HepG2 (cell line): Measurements from ENCODE around the gene HS3ST3A1. TPM values are rescaled to one million over a fixed set of nuclear protein-coding genes. Genes with fewer than 3 reads are reported as not detected.
A peak's percentile ranks its signal among the peaks of the same experiment; 100 is the strongest.

Experiments used
- ATAC-seq: fragments of 200-7000 bp; cut with Tn5 transposase; 3 replicates; pipeline ENCODE4 v1.9.1; 2020; ENCODE audit warnings: mild to moderate bottlenecking, moderate library complexity
- BruUV-seq: library from RNA; stranded (reverse); fragments of 400-500 nt; replicated peaks from 2 replicates; lab custom pipeline; 2021; lab: Mats Ljungman, UMichigan
- CTCF ChIA-PET: fragments of 300-600 bp; formaldehyde crosslinking; extraction: SDS; loops from one replicate; lab custom pipeline; 2021; ENCODE audit warnings: low total read pairs, inconsistent platforms, low intra/inter-chr PET ratio; lab: Yijun Ruan, JAX
- POLR2A ChIA-PET: fragments of 350-600 bp; sonication (Branson Sonifier 250); formaldehyde crosslinking; loops from one replicate; lab custom pipeline; 2020; ENCODE audit warnings: antibody characterized with exemption, inconsistent platforms; lab: Yijun Ruan, JAX
- DNase-seq: peaks from one replicate; pipeline ENCODE4 v3.0.0-alpha.2; 2015; ENCODE audit warnings: low spot score
- FAIRE-seq: peaks from 3 replicates; lab custom pipeline; 2011; peaks lifted over from hg19 to GRCh38; lab: Jason Lieb, UNC
- H2AFZ ChIP-seq: one replicate; pipeline ENCODE4 v1.6.1; 2011; ENCODE audit warnings: low read length, inconsistent platforms
- H3K27ac ChIP-seq: fragments of 300-600 bp; 3 replicates; pipeline ENCODE4 v1.8.0; 2011; ENCODE audit warnings: mixed run types, mild to moderate bottlenecking, mixed read lengths, low read length, inconsistent platforms; ENCODE audit not compliant: insufficient read depth; ENCODE audit errors: extremely low read length
- H3K27me3 ChIP-seq, 2 experiments: fragments of 200-600 bp in 1 of 2; 2 replicates in 1 of 2; 3 replicates in 1 of 2; pipeline versions ENCODE4 v1.6.0 to v1.8.0; 2011; ENCODE audit warnings: low read length in 2 of 2, mild to moderate bottlenecking in 2 of 2, moderate library complexity in 2 of 2, inconsistent platforms in 1 of 2; ENCODE audit not compliant: insufficient read depth in 2 of 2, control insufficient read depth in 1 of 2
- H3K36me3 ChIP-seq, 2 experiments: fragments of 200-600 bp in 1 of 2; replicated peaks in 1 of 2; 2 replicates in 1 of 2; 3 replicates in 1 of 2; pipeline versions ENCODE4 v1.5.1 to v1.8.0; 2011; ENCODE audit warnings: low read length in 2 of 2, inconsistent platforms in 1 of 2; ENCODE audit not compliant: insufficient read depth in 2 of 2, control insufficient read depth in 1 of 2
- H3K4me1 ChIP-seq: 2 replicates; pipeline ENCODE4 v1.5.1; 2012; ENCODE audit warnings: low read length, inconsistent platforms; ENCODE audit not compliant: insufficient read depth
- H3K4me2 ChIP-seq: 2 replicates; pipeline ENCODE4 v1.6.0; 2011; ENCODE audit warnings: low read depth, low read length, inconsistent platforms
- H3K4me3 ChIP-seq, 3 experiments: fragments of 200-600 bp in 1 of 3; sonication (generic), shearing (Covaris generic) in 1 of 3; replicated peaks in 1 of 3; 2 replicates each; pipeline ENCODE4 v1.5.1; 2011 to 2016; ENCODE audit warnings: low read length in 3 of 3, inconsistent platforms in 2 of 3, low read depth in 2 of 3, mild to moderate bottlenecking in 2 of 3, control low read depth in 1 of 3, mixed read lengths in 1 of 3; ENCODE audit not compliant: insufficient read depth in 1 of 3
- H3K79me2 ChIP-seq: one replicate; pipeline ENCODE4 v1.6.1; 2011; ENCODE audit warnings: low read length, inconsistent platforms; ENCODE audit not compliant: insufficient read depth
- H3K9ac ChIP-seq: 2 replicates; pipeline ENCODE4 v1.6.0; 2011; ENCODE audit warnings: mild to moderate bottlenecking, low read depth, low read length, inconsistent platforms; ENCODE audit not compliant: insufficient read depth
- H3K9me3 ChIP-seq: 2 replicates; pipeline ENCODE4 v1.5.1; 2012; ENCODE audit warnings: mild to moderate bottlenecking, low read length
- H4K20me1 ChIP-seq: 2 replicates; pipeline ENCODE4 v1.6.0; 2011; ENCODE audit warnings: inconsistent platforms, mild to moderate bottlenecking, low read length, moderate library complexity; ENCODE audit not compliant: insufficient read depth
- AGO2 ChIP-seq: fragments of 200-400 bp; formaldehyde crosslinking; optimal IDR thresholded peaks from 2 replicates; pipeline ENCODE3; 2017; ENCODE audit warnings: mild to moderate bottlenecking, low read depth, low read length, moderate library complexity
- HINFP ChIP-seq: sonication (generic); formaldehyde crosslinking; IDR thresholded peaks from 2 replicates; pipeline ENCODE4 v1.4.0; 2020; ENCODE audit warnings: low read depth, mild to moderate bottlenecking, missing genetic modification reagents
- HIVEP1 ChIP-seq: sonication (generic); formaldehyde crosslinking; IDR thresholded peaks from 2 replicates; pipeline ENCODE4 v1.4.0; 2020; ENCODE audit warnings: mild to moderate bottlenecking, missing genetic modification reagents
- IKZF5 ChIP-seq: IDR thresholded peaks from 2 replicates; pipeline ENCODE4 v1.6.1; 2018; ENCODE audit warnings: missing genetic modification reagents, mild to moderate bottlenecking, missing compliant biosample characterization
- IRF9 ChIP-seq: sonication (generic); formaldehyde crosslinking; IDR thresholded peaks from 2 replicates; pipeline ENCODE4 v1.8.0; 2022; ENCODE audit warnings: missing genetic modification reagents, mild to moderate bottlenecking, borderline replicate concordance
- MZF1 ChIP-seq: sonication (generic); formaldehyde crosslinking; IDR thresholded peaks from 2 replicates; pipeline ENCODE4 v1.8.1; 2023; ENCODE audit warnings: mild to moderate bottlenecking, missing genetic modification reagents, borderline replicate concordance
- NFE2L2 ChIP-seq: fragments of 150-350 bp; IDR thresholded peaks from 2 replicates; pipeline ENCODE4 v1.6.1; 2014; ENCODE audit warnings: low read length
- PRPF4 ChIP-seq: fragments of 200-400 bp; formaldehyde crosslinking; IDR thresholded peaks from 2 replicates; pipeline ENCODE4 v1.6.1; 2016; ENCODE audit warnings: low read length, low read depth; ENCODE audit not compliant: poor library complexity, severe bottlenecking
- RAD21 ChIP-seq: fragments of 450-650 bp; formaldehyde crosslinking; IDR thresholded peaks from 2 replicates; pipeline ENCODE4 v1.5.0; 2020; ENCODE audit warnings: mild to moderate bottlenecking
- RBFOX2 ChIP-seq: fragments of 200-400 bp; formaldehyde crosslinking; IDR thresholded peaks from 2 replicates; pipeline ENCODE4 v1.6.1; 2017; ENCODE audit warnings: low read depth, mild to moderate bottlenecking, low read length
- SP5 ChIP-seq: IDR thresholded peaks from 2 replicates; pipeline ENCODE4 v1.6.1; 2016; ENCODE audit warnings: low read depth, borderline replicate concordance
- ZBTB33 ChIP-seq: sonication (generic); formaldehyde crosslinking; IDR thresholded peaks from 2 replicates; pipeline ENCODE4 v1.4.0; 2020; ENCODE audit warnings: missing genetic modification reagents
- ZFP90 ChIP-seq: sonication (generic); formaldehyde crosslinking; IDR thresholded peaks from 2 replicates; pipeline ENCODE4 v1.8.0; 2022; ENCODE audit warnings: missing genetic modification reagents, mild to moderate bottlenecking, inconsistent platforms, borderline replicate concordance
- ZNF549 ChIP-seq: sonication (generic); formaldehyde crosslinking; IDR thresholded peaks from 2 replicates; pipeline ENCODE4 v1.5.0; 2020; ENCODE audit warnings: missing genetic modification reagents
- ZNF556 ChIP-seq: sonication (generic); formaldehyde crosslinking; IDR thresholded peaks from 2 replicates; pipeline ENCODE4 v1.4.0; 2020; ENCODE audit warnings: mild to moderate bottlenecking, missing genetic modification reagents, borderline replicate concordance
- WGBS: methylation state at CpG from one replicate; pipeline ENCODE4 v1.1.6; 2017; ENCODE audit warnings: low lambda C conversion rate; 5-methylcytosine and 5-hydroxymethylcytosine counted together
- in situ Hi-C: cut with HindIII; loops from 2 replicates; pipeline ENCODE4 v1.10.0; 2017; ENCODE audit warnings: low pct_unique_long_range_greater_than_20kb; ENCODE audit not compliant: extremely low pct_ligation_motif_present
- intact Hi-C: fragments of 100-400 bp; cut with micrococcal nuclease; formaldehyde crosslinking; loops from one replicate; pipeline ENCODE4 v1.10.0; 2022; ENCODE audit not compliant: unreplicated experiment
- polyA plus RNA-seq, 8 experiments: library from polyadenylated mRNA; depleted of rRNA in 3 of 8; stranded (reverse) in 7 of 8; unstranded in 1 of 8; fragments of >200 nt; fragmentation: Illumina TruSeq in 4 of 8; extraction: Trizol in 4 of 8; gene quantifications; 2 replicates each; pipeline versions ENCODE4 v1.2.1 to v1.2.3, GENCODE V29; 2011 to 2016; ENCODE audit warnings: low read depth in 4 of 8, missing spikeins in 1 of 8, mixed read lengths in 1 of 8; ENCODE audit not compliant: insufficient read depth in 1 of 8
- total RNA-seq, 5 experiments: library from RNA; depleted of rRNA; stranded (reverse); fragments of >200 nt; fragmentation: Illumina TruSeq; extraction: Trizol; gene quantifications; 2 replicates each; pipeline ENCODE4 v1.2.3, GENCODE V29; 2016; ENCODE audit warnings: low read depth in 1 of 5

The HS3ST3A1 gene
- total and polyA plus RNA-seq, 2 of the 13 experiments (the other 11 are each of a cell fraction or from before 2014, with no cell fraction given): 1.3 to 3.5 TPM

GRCh38 chr17:13601322-13601775 is 380 bp downstream of the HS3ST3A1 start (continued):
- TF ChIP-seq IRF9 (CRISPR knock-in tag): 0 out of 2 replicates have a peak, but pooled peaks have one; percentile 2
- TF ChIP-seq AGO2: peak; percentile 79
- no peak for TF ChIP-seq IKZF5 (CRISPR knock-in tag)

- Histone ChIP-seq H3K9me3 (no peaks in the 10 kb centered on the region), H3K79me2 (no peaks in the 10 kb centered on the region), H3K4me3 (no peak overlapping the region; a peak in 1 of 6 replicates), H4K20me1 (no peaks in the 10 kb centered on the region; the same call in 1 of the 2 replicates), H3K9ac (no peak overlapping the region), H3K36me3 (no peaks in the 10 kb centered on the region), H3K27me3 (peaks cover 2 to 44% of the 10 kb centered on the region in 2 experiments; a peak in 4 of 5 replicates), H3K27ac (no peak overlapping the region), H3K4me2 (peak overlapping the region; percentile 84; the same call in 1 of the 2 replicates), H2AFZ (no peak overlapping the region), H3K4me1 (peaks cover 15% of the 10 kb centered on the region)
- ATAC-seq: no peak; the same call in 2 of the 3 replicates
- in situ Hi-C loops (no loop called here), intact Hi-C loops (no loop called here)
- WGBS: 88% methylated on average over 34 of the region's 101 CpGs
- TF ChIP-seq NFE2L2: no peak
- TF ChIP-seq ZFP90 (CRISPR knock-in tag): no peak
- peak; percentile 14 for TF ChIP-seq PRPF4
- TF ChIP-seq RAD21 (CRISPR knock-in tag): no peak
- no peak for TF ChIP-seq ZNF556 (CRISPR knock-in tag)
- TF ChIP-seq SP5 (CRISPR knock-in tag): no peak
- TF ChIP-seq ZNF549: no peak
- peak; percentile 71 for TF ChIP-seq RBFOX2
- TF ChIP-seq HIVEP1 (CRISPR knock-in tag): no peak
- TF ChIP-seq HINFP: no peak
- no peak for TF ChIP-seq MZF1
- peak; percentile 77 for TF ChIP-seq AGO2
- TF ChIP-seq ZBTB33: 0 out of 2 replicates have a peak, but pooled peaks have one; percentile 6
- POLR2A ChIA-PET: no interaction called here
- BruUV-seq: no TSS peak
- CTCF ChIA-PET: no interaction called here
- no peak for FAIRE-seq
- no peak for DNase-seq
Observed at GRCh38 chr17:13600475-13601321, 1.0 kb downstream of the HS3ST3A1 start.
